UCSD-AML1 (cell line): ENCODE data around the gene ID3.
"Not testable (repeated sequence)": the region's sequence is repeated elsewhere in the genome, so short reads cannot be mapped to it uniquely, and the experiment has no call there.

Experiments
- DNase-seq: peaks from one replicate; lab custom pipeline; 2025; ENCODE audit not compliant: unreplicated experiment; lab: John Stamatoyannopoulos, UW

ID3 gene

DNA sequence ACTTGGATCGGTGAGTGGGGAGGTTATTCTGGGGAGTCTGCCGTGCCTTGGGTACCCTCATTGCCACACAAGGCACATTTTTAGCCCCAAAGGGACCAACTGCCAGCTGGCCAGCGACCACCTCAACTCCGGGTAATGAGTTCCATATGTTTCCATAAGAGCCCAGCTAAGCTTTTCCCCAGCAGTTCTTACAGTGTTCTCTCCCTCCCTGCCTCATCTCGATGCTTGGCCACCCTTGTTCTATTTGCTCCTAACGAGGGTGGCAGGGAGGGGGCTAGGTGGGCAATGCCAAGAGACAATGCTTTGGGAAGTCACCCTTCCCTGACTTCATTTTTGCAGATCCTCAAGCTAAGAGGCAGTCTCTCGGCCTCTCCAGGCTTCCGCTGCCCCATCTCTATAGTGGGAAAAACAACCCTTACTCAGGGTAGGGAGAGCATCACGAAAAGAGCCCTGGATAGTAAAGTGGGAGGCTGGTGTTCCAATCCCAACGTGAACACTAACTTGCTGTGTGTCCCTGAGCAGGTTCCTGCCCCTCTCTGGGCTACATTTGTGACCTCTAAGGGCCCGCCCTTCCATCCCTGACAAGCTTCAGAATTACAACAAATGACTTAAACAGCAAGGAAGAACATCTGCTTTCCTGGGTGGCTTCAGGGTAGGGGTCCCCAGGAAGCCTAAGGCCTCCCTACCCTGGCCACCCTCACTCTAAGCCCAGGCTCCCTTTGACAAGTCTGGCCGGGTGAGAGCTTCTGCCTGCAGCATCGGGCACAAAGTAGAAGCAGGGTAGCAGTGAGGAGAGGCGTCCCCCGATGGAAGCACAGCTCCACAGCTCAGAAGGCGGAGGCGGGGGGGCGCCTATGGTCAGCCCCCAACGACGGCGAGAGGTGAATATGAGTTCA is 5.8 kb downstream of the ID3 start:
- DNase-seq = no peak

GRCh38 chr1:23551849-23552248 is 7.5 kb downstream of the ID3 start:
- DNase-seq = no peak

GRCh38 chr1:23548704-23549143 is 10.6 kb downstream of the ID3 start:
- no peak for DNase-seq

GRCh38 chr1:23546897-23547584 is 12.3 kb downstream of the ID3 start:
- no peak for DNase-seq

- no peak for DNase-seq
Measured at GRCh38 chr1:23545851-23546250, 13.4 kb downstream of the ID3 start.

DNA sequence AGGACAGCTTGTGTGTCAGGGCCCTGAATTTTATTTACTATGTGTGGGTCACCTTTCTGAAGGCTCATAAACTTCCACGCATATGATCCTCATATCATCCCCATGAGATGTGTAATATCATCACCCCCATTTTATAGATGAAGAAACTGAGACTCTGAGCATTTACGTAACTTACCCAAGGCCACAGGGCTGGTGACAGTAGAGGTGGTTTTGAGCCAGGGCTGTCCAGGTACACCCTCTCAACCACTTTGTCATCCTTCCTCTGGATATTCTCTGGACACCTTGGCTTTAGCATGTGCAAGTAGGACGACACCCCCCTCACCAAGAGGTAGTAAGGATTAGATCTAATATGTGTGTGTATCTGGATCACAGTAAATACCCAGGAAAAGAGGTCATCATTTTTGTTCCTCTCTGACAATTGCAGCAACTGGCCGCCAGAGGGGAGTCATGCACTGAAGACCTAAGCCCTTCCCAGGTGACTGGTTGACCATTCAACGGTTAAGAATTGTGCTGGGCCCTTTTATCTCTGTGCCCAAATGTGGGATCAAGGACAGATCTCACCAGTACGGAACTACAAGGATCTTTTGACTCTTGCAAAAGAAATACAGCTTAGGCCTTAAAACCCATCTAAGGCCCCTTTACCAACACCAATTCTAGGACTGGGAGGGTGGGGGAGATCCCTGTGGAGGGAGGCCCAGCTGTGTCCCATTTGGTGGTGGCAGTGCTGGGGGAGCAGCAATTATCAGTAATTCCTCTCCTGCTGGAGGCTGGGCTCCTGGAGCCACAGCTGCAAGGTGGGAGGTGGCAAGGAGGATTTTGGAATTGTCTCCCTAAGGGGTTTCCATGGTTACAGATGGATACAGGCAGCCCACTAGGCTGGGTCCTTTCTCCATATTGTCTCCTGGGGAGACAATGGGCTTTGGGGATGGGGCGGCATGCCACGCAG is 14.6 kb downstream of the ID3 start:
- DNase-seq = peak; percentile 66

- no peak for DNase-seq
Measured at GRCh38 chr1:23543707-23544443, 15.4 kb downstream of the ID3 start.

DNA sequence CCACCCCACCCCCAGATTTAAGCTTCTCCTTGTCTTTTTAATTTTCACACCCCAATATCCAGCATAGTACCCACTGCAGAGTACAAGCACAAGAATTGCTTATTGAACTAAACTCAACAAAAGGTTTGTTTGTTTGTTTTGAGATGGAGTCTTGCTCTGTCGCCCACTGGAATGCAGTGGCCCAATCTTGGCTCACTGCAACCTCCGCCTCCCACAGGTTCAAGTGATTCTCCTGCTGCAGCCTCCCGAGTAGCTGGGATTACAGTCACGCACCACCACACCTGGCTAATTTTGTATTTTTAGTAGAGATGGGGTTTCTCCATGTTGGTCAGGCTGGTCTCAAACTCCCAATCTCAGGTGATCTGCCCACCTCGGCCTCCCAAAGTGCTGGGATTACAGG is 16.4 kb downstream of the ID3 start:
- DNase-seq = not testable (repeated sequence)

DNA sequence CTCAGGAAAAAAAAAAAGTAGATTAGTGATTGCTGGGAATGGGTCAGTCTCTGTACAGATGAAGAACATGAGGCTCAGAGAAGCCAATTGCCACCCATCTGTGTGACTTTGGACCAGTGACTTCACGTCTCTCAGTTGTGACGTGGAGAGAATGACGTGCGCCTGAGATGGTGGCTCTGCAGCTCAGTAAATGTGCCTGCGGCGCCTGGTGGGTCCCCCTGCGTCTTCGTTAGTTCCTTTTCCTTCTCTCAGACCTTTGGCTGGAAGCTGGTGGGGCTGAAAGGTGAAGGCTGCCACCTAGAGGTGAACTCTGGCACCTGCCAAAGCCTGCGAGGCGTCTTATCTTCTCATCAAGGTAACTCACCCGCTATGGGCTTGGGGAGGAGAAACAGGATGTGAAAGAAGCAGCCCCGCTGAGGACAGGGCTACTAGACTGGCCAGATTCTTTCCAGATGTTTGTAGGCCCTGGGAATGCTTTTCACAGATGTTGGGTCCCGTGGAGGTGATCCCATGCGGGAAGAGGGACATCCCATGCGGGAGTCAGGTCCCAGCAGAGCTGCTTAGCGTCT is 19.5 kb downstream of the ID3 start:
- DNase-seq = peak; percentile 92

GRCh38 chr1:23537296-23537973 is 21.9 kb downstream of the ID3 start:
- DNase-seq = no peak

- no peak for DNase-seq
Measured at GRCh38 chr1:23533246-23534023, 25.9 kb downstream of the ID3 start.

GRCh38 chr1:23531562-23532094 is 27.7 kb downstream of the ID3 start:
- no peak for DNase-seq

GRCh38 chr1:23530747-23531561 is 28.3 kb downstream of the ID3 start, which contains the start of gene E2F2:
Gene E2F2 (minus strand): TSS chr1:23531233. CDS start chr1:23530793, 440 bp downstream.
- DNase-seq = peak; percentile 84

- no peak for DNase-seq
Measured at GRCh38 chr1:23530087-23530746, 29.1 kb downstream of the ID3 start.

GRCh38 chr1:23529146-23530086 is 29.9 kb downstream of the ID3 start:
- no peak for DNase-seq
